HUES64 (cell line): ENCODE results near the gene ANKFY1.

ENCODE experiments used
- H3K27ac ChIP-seq: 2 replicates; pipeline ENCODE4 v1.7.0; 2013; ENCODE audit warnings: low read depth, low read length, inconsistent platforms
- H3K27me3 ChIP-seq: 2 replicates; pipeline ENCODE4 v1.6.1; 2013; ENCODE audit warnings: mild to moderate bottlenecking, low read length; ENCODE audit not compliant: insufficient read depth
- H3K36me3 ChIP-seq: 2 replicates; pipeline ENCODE4 v1.6.1; 2013; ENCODE audit warnings: mild to moderate bottlenecking, low read length; ENCODE audit not compliant: insufficient read depth
- H3K4me1 ChIP-seq: 2 replicates; pipeline ENCODE4 v1.6.1; 2013; ENCODE audit warnings: mild to moderate bottlenecking, low read length, moderate library complexity; ENCODE audit not compliant: insufficient read depth
- H3K4me3 ChIP-seq: 2 replicates; pipeline ENCODE4 v1.5.1; 2013; ENCODE audit warnings: mild to moderate bottlenecking, low read length, moderate library complexity
- H3K9ac ChIP-seq: 2 replicates; pipeline ENCODE4 v1.6.1; 2013; ENCODE audit warnings: mild to moderate bottlenecking, low read depth, low read length
- H3K9me3 ChIP-seq: 2 replicates; pipeline ENCODE4 v1.6.1; 2013; ENCODE audit warnings: low read depth, low read length; ENCODE audit not compliant: insufficient read depth
- WGBS: fragments of 150-250, 120-280 bp; methylation state at CpG from one replicate; pipeline ENCODE4 v1.1.7; 2013; ENCODE audit warnings: missing lambda C conversion rate; 5-methylcytosine and 5-hydroxymethylcytosine counted together

Gene ANKFY1

DNA sequence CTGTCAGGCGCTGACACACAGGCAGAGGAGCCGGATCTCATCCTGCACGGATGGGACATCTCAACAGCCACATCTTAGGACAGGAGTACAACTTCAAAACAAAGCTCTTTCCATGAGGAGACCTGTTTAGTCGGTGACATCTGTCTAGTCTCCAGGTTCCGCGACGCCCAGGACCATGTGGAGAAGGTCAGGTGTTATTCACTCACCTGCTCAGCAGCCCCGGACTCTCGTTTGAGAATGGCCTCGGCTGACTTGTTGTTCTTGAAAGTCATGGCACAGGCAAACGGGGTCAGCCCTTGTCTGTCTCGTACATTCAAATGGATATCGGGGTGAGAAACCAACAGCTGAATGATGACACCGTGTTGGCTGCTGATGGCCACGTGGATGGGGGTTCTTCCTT is 85.1 kb downstream of the ANKFY1 start:
- Histone ChIP-seq H3K9me3 (no peaks in the 10 kb centered on the region), H3K9ac (no peak overlapping the region), H3K4me1 (no peaks in the 10 kb centered on the region), H3K27me3 (no peaks in the 10 kb centered on the region), H3K36me3 (peaks cover 94% of the 10 kb centered on the region), H3K4me3 (no peak overlapping the region), H3K27ac (no peak overlapping the region)
- 95% methylated on average over 15 of the region's 15 CpGs for WGBS

DNA sequence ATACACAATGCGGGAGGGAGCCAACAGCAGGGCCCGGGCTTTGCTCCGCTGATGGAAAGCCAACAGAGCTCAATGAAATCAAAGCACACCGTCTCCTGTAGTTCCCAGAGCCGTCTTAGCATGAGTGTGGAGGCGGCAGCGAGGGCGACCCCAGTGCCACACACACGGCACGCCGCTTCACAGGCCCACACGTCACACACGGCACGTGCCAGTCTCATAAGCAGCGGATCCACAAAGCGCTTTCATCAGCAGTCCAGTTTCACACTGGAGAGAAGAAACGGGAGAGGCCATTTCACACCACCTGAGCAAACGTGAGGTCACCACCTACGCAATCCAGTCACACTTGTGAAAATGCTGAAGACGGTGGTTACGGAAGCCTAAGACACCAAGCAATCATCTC is 86.0 kb downstream of the ANKFY1 start:
- Histone ChIP-seq H3K9me3 (no peaks in the 10 kb centered on the region), H3K4me3 (no peak overlapping the region), H3K9ac (no peak overlapping the region), H3K4me1 (no peaks in the 10 kb centered on the region), H3K36me3 (peaks cover 93% of the 10 kb centered on the region), H3K27me3 (no peaks in the 10 kb centered on the region), H3K27ac (no peak overlapping the region)
- WGBS, result 97% methylated on average over 21 of the region's 21 CpGs

DNA sequence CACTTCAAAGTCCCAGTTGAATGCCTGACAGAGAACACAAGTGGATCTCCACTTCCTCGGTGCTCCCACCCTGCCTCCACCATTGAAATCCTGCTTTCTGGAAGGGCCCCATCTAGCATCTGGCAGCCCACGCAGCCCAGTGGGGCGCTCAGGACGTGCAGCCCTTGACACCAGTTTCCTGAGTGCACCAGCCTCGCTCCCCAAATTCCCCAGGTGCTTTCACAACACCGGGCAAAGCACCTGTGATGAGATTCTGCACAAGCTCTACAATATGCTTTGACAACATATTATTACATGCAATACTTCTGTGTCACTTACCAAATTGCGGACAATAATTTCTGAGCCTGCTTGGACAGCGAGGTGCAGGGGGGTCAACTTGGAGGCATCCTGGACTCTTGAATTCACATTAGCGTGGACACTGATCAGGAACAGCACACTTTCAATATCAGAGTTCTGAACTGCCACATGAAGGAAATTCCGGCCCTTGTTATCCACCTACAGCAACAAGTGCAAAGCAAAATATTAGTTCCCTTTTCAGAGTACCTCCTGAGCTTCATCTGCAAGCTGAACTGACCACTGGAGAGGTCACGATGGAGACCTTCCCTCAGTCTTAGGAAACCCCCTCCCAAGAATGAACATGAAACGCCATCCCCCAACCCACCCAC is 86.8 kb downstream of the ANKFY1 start:
- H3K4me1 ChIP-seq, result no peaks in the 10 kb centered on the region
- H3K27ac ChIP-seq, result no peak overlapping the region
- no peak overlapping the region for H3K9ac ChIP-seq
- H3K27me3 ChIP-seq, result no peaks in the 10 kb centered on the region
- H3K4me3 ChIP-seq, result no peak overlapping the region
- peaks cover 93% of the 10 kb centered on the region for H3K36me3 ChIP-seq
- no peaks in the 10 kb centered on the region for H3K9me3 ChIP-seq
- 94% methylated on average over 12 of the region's 12 CpGs for WGBS

DNA sequence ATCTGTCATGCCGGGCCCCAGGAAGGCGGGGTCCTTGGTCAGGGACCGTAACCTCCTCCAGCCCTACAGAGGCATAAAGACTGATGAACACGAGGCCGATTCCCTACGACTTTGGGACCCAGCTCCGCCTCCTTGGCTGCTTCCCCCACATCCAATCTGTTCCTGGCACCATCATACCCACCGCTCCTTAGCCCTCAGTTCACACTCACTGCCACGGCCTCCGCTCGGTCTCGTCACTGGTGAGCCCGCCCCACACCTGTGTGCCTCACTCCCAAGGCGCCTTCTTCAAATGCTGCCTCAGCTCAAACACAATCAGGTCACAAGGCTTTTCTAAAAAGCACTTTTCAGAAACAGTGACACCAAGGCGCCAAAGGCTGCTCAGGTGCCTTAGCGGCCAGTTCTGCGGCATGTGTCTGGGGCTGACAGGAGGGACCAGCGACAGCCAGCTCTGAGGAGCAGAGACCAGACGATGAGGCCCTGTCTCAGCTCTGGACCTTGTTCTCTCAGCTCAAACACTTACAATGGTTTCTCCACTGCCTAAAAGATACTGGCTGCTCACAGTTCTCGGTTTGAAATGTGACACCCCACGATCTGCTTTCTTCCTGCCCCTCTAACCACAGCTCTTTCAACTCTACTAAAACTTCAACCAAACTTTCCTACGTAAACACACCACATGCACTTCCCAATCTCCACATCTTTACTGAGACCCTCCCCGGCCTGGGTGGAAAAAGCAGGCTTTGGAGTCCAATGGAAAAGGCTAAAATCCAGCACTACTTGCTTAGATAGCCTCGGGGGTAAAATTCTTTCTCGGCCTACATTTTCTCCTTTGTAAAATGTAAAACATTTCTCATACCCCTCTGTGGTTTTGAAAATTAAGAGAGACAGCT is 87.6 kb downstream of the ANKFY1 start:
- no peak overlapping the region for H3K9ac ChIP-seq
- H3K27me3 ChIP-seq, result no peaks in the 10 kb centered on the region
- H3K4me3 ChIP-seq, result no peak overlapping the region
- H3K4me1 ChIP-seq, result no peaks in the 10 kb centered on the region
- no peak overlapping the region for H3K27ac ChIP-seq
- WGBS, result 95% methylated on average over 25 of the region's 25 CpGs
- H3K9me3 ChIP-seq, result no peaks in the 10 kb centered on the region
- H3K36me3 ChIP-seq, result peaks cover 93% of the 10 kb centered on the region

DNA sequence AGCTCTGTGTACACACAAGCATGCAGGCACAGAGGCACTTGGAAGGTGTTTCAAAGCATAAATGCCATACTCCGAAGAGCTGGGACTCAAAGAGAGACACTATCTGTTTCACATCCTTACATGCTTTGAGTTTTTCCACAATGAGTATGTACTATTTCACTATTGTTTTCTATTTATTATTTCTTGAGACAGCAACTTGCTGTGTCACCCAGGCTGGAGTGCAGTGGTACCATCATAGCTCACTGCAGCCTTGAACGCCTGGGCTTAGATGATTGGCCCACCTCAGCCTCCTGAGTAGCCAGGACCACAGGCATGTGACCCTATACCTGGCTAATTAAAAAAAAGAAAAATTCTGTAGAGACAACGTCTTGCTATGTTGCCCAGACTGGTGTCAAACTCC is 89.2 kb downstream of the ANKFY1 start:
- H3K4me1 ChIP-seq, result no peaks in the 10 kb centered on the region
- H3K9me3 ChIP-seq, result no peaks in the 10 kb centered on the region
- no peak overlapping the region for H3K27ac ChIP-seq
- no peak overlapping the region for H3K4me3 ChIP-seq
- H3K9ac ChIP-seq, result no peak overlapping the region
- no peaks in the 10 kb centered on the region for H3K27me3 ChIP-seq
- H3K36me3 ChIP-seq, result peaks cover 95% of the 10 kb centered on the region
- 95% methylated on average over 3 of the region's 3 CpGs for WGBS

DNA sequence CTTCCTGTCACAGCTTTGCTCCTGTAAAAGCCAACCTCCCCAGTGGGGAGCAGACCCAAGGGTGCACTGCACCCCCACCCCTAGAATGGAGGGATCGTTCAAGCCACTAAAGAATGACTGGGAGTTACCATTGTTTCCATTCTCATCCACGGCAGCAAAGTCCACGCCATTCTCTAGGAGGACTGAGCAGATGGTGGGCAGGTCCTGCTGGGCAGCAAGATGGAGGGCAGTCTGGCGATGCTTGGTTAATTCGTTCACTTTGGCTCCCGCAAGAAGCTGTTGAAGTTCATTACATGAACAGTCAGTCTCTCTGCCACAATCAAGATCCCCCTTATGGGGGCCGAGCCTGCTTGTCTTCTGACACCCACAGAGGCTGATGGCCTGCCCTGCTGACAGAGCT is 90.0 kb downstream of the ANKFY1 start:
- Histone ChIP-seq H3K27me3 (no peaks in the 10 kb centered on the region), H3K36me3 (peaks cover 95% of the 10 kb centered on the region)

DNA sequence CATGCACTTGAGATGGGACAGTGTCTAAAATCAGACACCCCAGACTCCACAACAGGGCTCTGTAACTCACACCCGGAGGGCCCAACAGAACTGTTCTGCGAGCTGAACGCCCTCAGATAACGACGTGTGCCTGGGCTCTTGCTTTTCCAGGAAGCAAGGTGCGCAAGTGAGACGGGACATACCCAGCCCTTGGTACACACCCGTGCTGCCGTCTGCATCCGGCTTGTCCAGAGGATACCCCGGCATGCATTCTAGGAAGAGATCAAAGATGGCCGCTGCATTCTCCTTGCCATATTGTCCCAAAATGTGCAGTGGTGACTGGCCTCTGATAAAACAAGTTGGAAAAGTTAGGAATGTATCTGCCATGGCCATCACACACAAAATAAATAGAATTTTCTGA is 91.4 kb downstream of the ANKFY1 start:
- Histone ChIP-seq H3K36me3 (peaks cover 95% of the 10 kb centered on the region), H3K27ac (no peak overlapping the region), H3K4me1 (no peaks in the 10 kb centered on the region), H3K9ac (no peak overlapping the region), H3K27me3 (no peaks in the 10 kb centered on the region), H3K9me3 (no peaks in the 10 kb centered on the region), H3K4me3 (no peak overlapping the region)
- WGBS, result 97% methylated on average over 12 of the region's 12 CpGs

More for the DNA sequence above, 90.0 kb downstream of the ANKFY1 start:
- Histone ChIP-seq H3K9ac (no peak overlapping the region), H3K4me3 (no peak overlapping the region), H3K4me1 (no peaks in the 10 kb centered on the region), H3K27ac (no peak overlapping the region), H3K9me3 (no peaks in the 10 kb centered on the region)
- WGBS, result 97% methylated on average over 7 of the region's 7 CpGs

DNA sequence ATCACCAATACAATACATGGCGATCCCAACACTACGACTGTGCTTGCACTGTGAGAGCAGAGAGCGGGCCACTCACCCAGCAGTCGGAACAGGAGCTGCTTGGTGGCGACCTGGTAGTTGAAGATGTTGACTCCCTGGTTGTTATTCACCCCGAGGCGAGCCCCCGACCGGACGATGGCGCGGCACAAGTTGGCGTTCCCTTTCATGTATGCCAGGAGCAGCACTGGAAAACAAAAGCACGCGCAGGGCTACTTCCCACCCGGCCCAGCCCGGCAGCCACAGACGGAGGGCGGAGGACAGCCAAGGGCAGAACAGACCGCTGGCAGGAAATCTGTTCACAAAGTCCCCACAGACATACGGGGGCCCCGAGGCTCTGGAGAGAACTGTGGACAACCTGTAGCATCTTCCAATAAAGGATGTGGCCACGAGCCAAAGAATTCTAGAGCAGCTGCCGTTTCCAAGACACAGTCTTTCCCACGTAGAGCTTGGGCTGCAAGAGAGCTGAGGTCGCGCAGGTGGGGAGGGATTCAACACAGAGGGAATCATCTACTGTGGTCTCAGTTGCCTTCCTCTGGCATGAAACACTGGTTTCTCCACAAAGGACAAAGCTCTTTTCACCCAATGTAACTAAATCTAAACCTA is 93.0 kb downstream of the ANKFY1 start:
- Histone ChIP-seq H3K27me3 (no peaks in the 10 kb centered on the region), H3K9ac (no peak overlapping the region), H3K4me1 (no peaks in the 10 kb centered on the region), H3K4me3 (no peak overlapping the region), H3K27ac (no peak overlapping the region), H3K9me3 (no peaks in the 10 kb centered on the region), H3K36me3 (peaks cover 95% of the 10 kb centered on the region)
- WGBS, result 96% methylated on average over 27 of the region's 27 CpGs

DNA sequence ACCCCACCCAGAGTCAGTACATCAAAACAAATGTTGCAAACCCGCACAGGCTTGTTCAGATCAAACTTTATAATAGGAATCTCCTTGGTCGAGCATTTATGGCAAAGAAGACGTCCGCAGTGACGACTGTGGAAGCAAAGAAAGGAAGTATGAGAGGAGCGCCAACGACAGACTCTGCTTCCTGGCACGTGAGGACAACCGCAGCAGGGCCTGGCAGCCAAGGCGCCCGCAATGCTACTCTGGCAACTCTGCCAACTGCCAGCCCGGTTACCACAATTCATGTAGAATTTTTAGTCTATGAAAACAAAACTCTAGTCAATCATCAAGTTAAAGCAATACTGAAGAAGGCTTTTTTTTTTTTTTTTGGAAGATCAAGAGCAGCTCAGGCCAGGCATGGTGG is 96.0 kb downstream of the ANKFY1 start:
- Histone ChIP-seq H3K4me3 (no peak overlapping the region), H3K9me3 (no peaks in the 10 kb centered on the region), H3K27ac (no peak overlapping the region), H3K4me1 (0 out of 2 replicates have a peak, but pooled peaks cover under 1% of the 10 kb centered on the region), H3K27me3 (no peaks in the 10 kb centered on the region), H3K9ac (no peak overlapping the region), H3K36me3 (peaks cover 84% of the 10 kb centered on the region)
- 96% methylated on average over 12 of the region's 12 CpGs for WGBS

DNA sequence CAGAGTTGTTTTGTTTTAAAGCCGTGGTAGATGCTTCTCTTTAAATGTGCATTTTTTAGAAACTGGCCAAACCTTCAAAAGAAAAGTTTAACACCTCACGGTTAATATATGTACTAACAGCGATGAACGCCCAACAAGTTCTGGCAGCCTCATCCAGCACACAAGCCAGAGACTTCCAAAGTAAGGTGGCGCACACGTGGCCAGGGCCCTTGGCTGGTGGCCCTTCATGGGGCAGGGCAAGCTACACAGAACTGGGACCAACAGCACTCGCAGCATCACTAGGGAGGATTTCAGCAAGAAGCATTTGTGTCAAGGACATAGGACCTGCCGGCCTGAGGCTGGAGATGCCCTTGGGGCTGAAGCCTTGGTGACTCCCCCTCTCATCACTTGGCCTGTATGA is 97.4 kb downstream of the ANKFY1 start:
- Histone ChIP-seq H3K9me3 (no peaks in the 10 kb centered on the region), H3K9ac (no peak overlapping the region), H3K27ac (no peak overlapping the region), H3K27me3 (no peaks in the 10 kb centered on the region), H3K4me1 (peaks cover 15% of the 10 kb centered on the region; the same call in 1 of the 2 replicates), H3K4me3 (no peak overlapping the region), H3K36me3 (peaks cover 70% of the 10 kb centered on the region)
- 97% methylated on average over 8 of the region's 8 CpGs for WGBS
